ENCODE data around the gene CFAP107.
"Not testable (repeated sequence)": the region's sequence is repeated elsewhere in the genome, so short reads cannot be mapped to it uniquely, and the experiment has no call there.

CFAP107 gene

GRCh38 chr1:12709091-12709491 is 36.9 kb upstream of the CFAP107 start:
- CTCF ChIA-PET: no interaction called here
- no peak for DNase-seq (ENCODE audit: extremely low spot score)
- no peak for TF ChIP-seq L3MBTL2 (conservative IDR thresholded peaks at IDR 0.05)
- TF ChIP-seq SP1 (IDR thresholded peaks at IDR 0.05): no peak
- TF ChIP-seq NFRKB (IDR thresholded peaks at IDR 0.05): no peak
- TF ChIP-seq FOXM1 (IDR thresholded peaks at IDR 0.05; ENCODE audit: borderline replicate concordance): no peak
- TF ChIP-seq BHLHE40 (IDR thresholded peaks at IDR 0.05; ENCODE audit: borderline replicate concordance): no peak
- no peak for TF ChIP-seq ARNT (IDR thresholded peaks at IDR 0.05)
- TF ChIP-seq HDGF (IDR thresholded peaks at IDR 0.05; ENCODE audit: borderline replicate concordance): no peak
- TF ChIP-seq SUZ12 (IDR thresholded peaks at IDR 0.05): no peak
- TF ChIP-seq ELF4 (IDR thresholded peaks at IDR 0.05): no peak
- no peak for TF ChIP-seq LEF1 (IDR thresholded peaks at IDR 0.05; ENCODE audit: borderline replicate concordance)
- no peak for TF ChIP-seq CTBP1 (IDR thresholded peaks at IDR 0.05; ENCODE audit: borderline replicate concordance)
- POLR2A ChIA-PET: no interaction called here

DNA sequence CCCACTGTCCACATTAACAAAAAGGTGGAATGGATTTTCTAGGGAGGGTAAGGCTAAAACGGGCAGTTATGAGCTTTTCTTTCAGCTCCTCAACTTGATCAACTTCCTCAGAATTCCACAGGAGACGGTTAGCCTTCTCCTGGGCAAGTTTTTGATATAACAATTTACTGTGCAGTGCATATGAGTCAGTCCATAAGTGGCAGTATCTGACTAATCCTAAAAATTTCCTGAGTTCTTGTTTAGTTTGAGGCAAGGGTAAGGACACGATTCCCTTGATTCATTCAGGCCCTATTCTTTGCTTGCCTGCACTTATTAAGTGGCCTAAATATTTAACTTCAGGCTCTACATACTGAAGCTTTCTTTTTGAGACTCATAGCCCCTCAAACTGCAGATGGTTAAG is 36.3 kb upstream of the CFAP107 start:
- ChIA-PET CTCF (no interaction called here), POLR2A (no interaction called here)
- TF ChIP-seq NFRKB (IDR thresholded peaks at IDR 0.05) (no peak), FOXM1 (IDR thresholded peaks at IDR 0.05; ENCODE audit: borderline replicate concordance) (no peak), SP1 (IDR thresholded peaks at IDR 0.05) (no peak), CTBP1 (IDR thresholded peaks at IDR 0.05; ENCODE audit: borderline replicate concordance) (no peak), ZNF384 (IDR thresholded peaks at IDR 0.05) (no peak), PKNOX1 (IDR thresholded peaks at IDR 0.05) (no peak)
- no peak for DNase-seq (ENCODE audit: extremely low spot score)

GRCh38 chr1:12711536-12711935 is 34.5 kb upstream of the CFAP107 start:
- TF ChIP-seq ZNF384 (IDR thresholded peaks at IDR 0.05) (no peak), BHLHE40 (IDR thresholded peaks at IDR 0.05; ENCODE audit: borderline replicate concordance) (no peak), SUZ12 (IDR thresholded peaks at IDR 0.05) (no peak), CTBP1 (IDR thresholded peaks at IDR 0.05; ENCODE audit: borderline replicate concordance) (no peak), SP1 (IDR thresholded peaks at IDR 0.05) (no peak), NFRKB (IDR thresholded peaks at IDR 0.05) (no peak), FOXK2 (IDR thresholded peaks at IDR 0.05) (no peak), TARDBP (IDR thresholded peaks at IDR 0.05) (no peak), L3MBTL2 (conservative IDR thresholded peaks at IDR 0.05) (no peak), ARNT (IDR thresholded peaks at IDR 0.05) (no peak), ELF4 (IDR thresholded peaks at IDR 0.05) (no peak)
- CTCF ChIA-PET: no interaction called here
- no peak for DNase-seq (ENCODE audit: extremely low spot score)
- POLR2A ChIA-PET: no interaction called here

DNA sequence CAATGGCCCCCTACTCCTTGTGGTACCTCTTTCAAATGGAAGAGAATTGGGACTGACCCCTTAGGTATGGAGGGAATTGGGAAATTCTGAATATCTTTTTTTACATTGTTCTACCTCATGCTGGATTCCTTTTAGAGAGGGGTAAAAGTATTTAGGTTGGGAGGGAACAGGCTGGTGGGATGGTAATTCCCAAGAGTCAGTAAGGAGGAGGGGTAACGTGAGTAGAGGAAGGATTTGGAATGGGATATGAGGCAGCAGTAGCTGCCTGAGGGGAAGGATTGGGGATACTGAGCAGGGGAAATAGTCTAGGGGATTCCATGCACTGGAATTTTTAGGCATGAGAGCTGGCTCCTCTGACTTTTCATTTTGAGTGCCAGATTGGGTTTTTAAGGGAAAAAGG is 33.9 kb upstream of the CFAP107 start:
- DNase-seq (ENCODE audit: extremely low spot score): no peak
- CTCF ChIA-PET: no interaction called here
- TF ChIP-seq HDGF (IDR thresholded peaks at IDR 0.05; ENCODE audit: borderline replicate concordance) (no peak), NFRKB (IDR thresholded peaks at IDR 0.05) (no peak), PKNOX1 (IDR thresholded peaks at IDR 0.05) (no peak), L3MBTL2 (conservative IDR thresholded peaks at IDR 0.05) (no peak), SP1 (IDR thresholded peaks at IDR 0.05) (no peak), BHLHE40 (IDR thresholded peaks at IDR 0.05; ENCODE audit: borderline replicate concordance) (no peak), ELF4 (IDR thresholded peaks at IDR 0.05) (no peak), LEF1 (IDR thresholded peaks at IDR 0.05; ENCODE audit: borderline replicate concordance) (no peak), CTBP1 (IDR thresholded peaks at IDR 0.05; ENCODE audit: borderline replicate concordance) (no peak), ARNT (IDR thresholded peaks at IDR 0.05) (no peak), FOXK2 (IDR thresholded peaks at IDR 0.05) (no peak)
- POLR2A ChIA-PET: no interaction called here

DNA sequence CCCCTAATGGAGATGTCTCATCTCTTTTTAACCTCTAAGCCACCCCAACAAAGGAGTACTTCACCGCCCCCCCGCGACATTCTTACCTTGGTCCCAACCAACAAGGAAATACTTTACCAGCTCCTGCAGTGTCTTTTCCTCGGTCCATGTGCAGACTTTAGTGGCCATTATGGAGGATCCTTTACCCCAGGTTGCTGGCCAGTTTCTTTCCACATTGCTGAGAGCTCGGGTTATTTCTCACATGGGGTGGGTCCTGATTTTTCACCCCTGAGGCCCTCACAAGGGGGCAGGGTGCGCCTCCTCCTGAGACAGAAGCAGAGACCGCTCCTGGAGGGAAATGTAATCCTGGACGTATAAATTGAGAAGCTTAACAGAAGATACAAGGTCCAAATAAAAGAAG is 33.1 kb upstream of the CFAP107 start:
- no peak for DNase-seq (ENCODE audit: extremely low spot score)
- ChIA-PET CTCF (no interaction called here), POLR2A (no interaction called here)
- TF ChIP-seq NFRKB (IDR thresholded peaks at IDR 0.05) (no peak), SP1 (IDR thresholded peaks at IDR 0.05) (no peak), SUZ12 (IDR thresholded peaks at IDR 0.05) (no peak), BHLHE40 (IDR thresholded peaks at IDR 0.05; ENCODE audit: borderline replicate concordance) (no peak), ARNT (IDR thresholded peaks at IDR 0.05) (no peak), FOXA1 (IDR thresholded peaks at IDR 0.05) (no peak), FOXK2 (IDR thresholded peaks at IDR 0.05) (no peak), ELF4 (IDR thresholded peaks at IDR 0.05) (no peak), L3MBTL2 (conservative IDR thresholded peaks at IDR 0.05) (no peak), PKNOX1 (IDR thresholded peaks at IDR 0.05) (no peak), CTBP1 (IDR thresholded peaks at IDR 0.05; ENCODE audit: borderline replicate concordance) (no peak), HDGF (IDR thresholded peaks at IDR 0.05; ENCODE audit: borderline replicate concordance) (no peak), LEF1 (IDR thresholded peaks at IDR 0.05; ENCODE audit: borderline replicate concordance) (no peak), TARDBP (IDR thresholded peaks at IDR 0.05) (no peak), ZNF384 (IDR thresholded peaks at IDR 0.05) (no peak), FOXM1 (IDR thresholded peaks at IDR 0.05; ENCODE audit: borderline replicate concordance) (no peak)

DNA sequence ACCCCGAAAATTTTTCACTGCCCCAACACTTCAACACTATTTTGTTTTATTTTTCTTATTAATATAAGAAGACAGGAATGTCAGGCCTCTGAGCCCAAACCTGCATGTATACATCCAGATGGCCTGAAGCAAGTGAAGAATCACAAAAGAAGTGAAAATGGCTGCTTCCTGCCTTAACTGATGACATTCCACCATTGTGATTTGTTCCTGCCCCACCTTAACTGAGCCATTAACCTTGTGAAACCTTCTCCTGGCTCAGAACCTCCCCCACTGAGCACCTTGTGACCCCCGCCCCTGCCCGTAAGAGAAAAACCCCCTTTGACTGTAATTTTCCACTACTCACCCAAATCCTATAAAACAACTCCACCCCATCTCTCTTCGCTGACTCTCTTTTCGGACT is 32.3 kb upstream of the CFAP107 start:
- CTCF ChIA-PET; POLR2A ChIA-PET; DNase-seq (ENCODE audit: extremely low spot score): not testable (repeated sequence)
